Activated naive CD4-positive, alpha-beta T cell treated with anti-CD3 and anti-CD28 coated beads for 36 hours (primary cell): ENCODE data around the gene CPA1. TPM values are rescaled to one million over a fixed set of nuclear protein-coding genes. Genes with fewer than 3 reads are reported as not detected.
"Not testable (repeated sequence)": the region's sequence is repeated elsewhere in the genome, so short reads cannot be mapped to it uniquely, and the experiment has no call there.

Experiments
- CTCF ChIA-PET: fragments of 350-600 bp; sonication (Branson Sonifier 250); formaldehyde crosslinking; loops from one replicate; lab custom pipeline; 2021; ENCODE audit warnings: antibody characterized with exemption; lab: Charles Lee
- DNase-seq: peaks from one replicate; pipeline ENCODE4 v3.0.0-alpha.2; 2020
- H3K27ac Mint-ChIP-seq: one replicate; pipeline ENCODE4 v1.8.0; 2021; ENCODE audit warnings: mild to moderate bottlenecking, mixed read lengths
- H3K27me3 Mint-ChIP-seq: one replicate; pipeline ENCODE4 v1.8.0; 2021; ENCODE audit warnings: low read depth, mixed read lengths
- H3K36me3 Mint-ChIP-seq: one replicate; pipeline ENCODE4 v1.8.0; 2021; ENCODE audit warnings: low read depth, mixed read lengths
- H3K4me1 Mint-ChIP-seq: one replicate; pipeline ENCODE4 v1.8.0; 2021; ENCODE audit warnings: low read depth, mixed read lengths
- H3K4me3 Mint-ChIP-seq: one replicate; pipeline ENCODE4 v1.8.0; 2021; ENCODE audit warnings: mild to moderate bottlenecking, moderate library complexity, mixed read lengths
- H3K9me3 Mint-ChIP-seq: one replicate; pipeline ENCODE4 v1.8.0; 2021; ENCODE audit warnings: mixed read lengths
- intact Hi-C: fragments of 100-400 bp; cut with micrococcal nuclease; formaldehyde crosslinking; loops from one replicate; pipeline ENCODE4 v1.15.1; 2023
- total RNA-seq, 2 experiments: library from RNA; stranded (reverse); gene quantifications; one replicate each; pipeline ENCODE4 v1.2.3, GENCODE V29; 2021

The CPA1 gene
- total RNA-seq, 2 experiments from 2014 or later: not detected

DNA sequence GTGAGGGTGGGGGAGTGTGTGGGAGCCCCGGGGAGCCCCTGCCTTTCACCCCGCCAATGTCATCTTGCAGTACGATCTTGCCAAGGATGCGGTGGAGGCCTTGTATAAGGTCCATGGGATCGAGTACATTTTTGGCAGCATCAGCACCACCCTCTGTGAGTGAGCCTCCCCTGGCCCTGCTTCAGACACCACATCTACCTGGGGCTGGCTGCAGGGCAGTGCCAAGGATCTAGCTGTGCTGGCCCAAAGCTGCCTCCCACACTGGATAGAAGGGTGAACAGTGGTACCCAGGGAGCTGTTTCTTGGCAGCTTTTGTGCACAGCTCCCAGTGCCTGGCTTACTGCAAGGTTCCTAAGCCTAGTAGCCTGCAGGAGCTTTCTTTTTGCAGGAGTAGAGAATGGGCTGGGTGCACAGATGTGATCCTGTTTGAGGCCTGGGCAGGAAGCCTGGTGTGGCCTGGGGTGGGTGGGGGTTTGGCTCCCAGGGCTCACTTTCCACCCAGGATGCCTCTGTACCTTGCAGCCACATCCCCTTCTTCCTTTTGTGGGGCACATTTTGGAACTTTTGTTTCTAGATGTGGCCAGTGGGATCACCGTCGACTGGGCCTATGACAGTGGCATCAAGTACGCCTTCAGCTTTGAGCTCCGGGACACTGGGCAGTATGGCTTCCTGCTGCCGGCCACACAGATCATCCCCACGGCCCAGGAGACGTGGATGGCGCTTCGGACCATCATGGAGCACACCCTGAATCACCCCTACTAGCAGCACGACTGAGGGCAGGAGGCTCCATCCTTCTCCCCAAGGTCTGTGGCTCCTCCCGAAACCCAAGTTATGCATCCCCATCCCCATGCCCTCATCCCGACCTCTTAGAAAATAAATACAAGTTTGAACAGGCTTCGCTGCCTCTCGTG is 12.2 kb upstream of the CPA1 start:
- Mint-ChIP-seq H3K9me3 (no peaks in the 10 kb centered on the region), H3K36me3 (peaks cover 1% of the 10 kb centered on the region), H3K4me3 (no peak overlapping the region), H3K27me3 (no peaks in the 10 kb centered on the region), H3K4me1 (peaks cover 30% of the 10 kb centered on the region), H3K27ac (no peak overlapping the region)
- CTCF ChIA-PET: no interaction called here
- no peak for DNase-seq
- intact Hi-C loops: loop anchor here (5.0 kb wide), 1 partner anchor 74 kb away; the partner anchor contains the start of gene CEP41

- CTCF ChIA-PET: no interaction called here
- Mint-ChIP-seq H3K27me3 (no peaks in the 10 kb centered on the region), H3K36me3 (peaks cover 1% of the 10 kb centered on the region), H3K27ac (no peak overlapping the region), H3K9me3 (no peaks in the 10 kb centered on the region), H3K4me3 (no peak overlapping the region), H3K4me1 (peaks cover 26% of the 10 kb centered on the region)
- peak; percentile 34 for DNase-seq
- intact Hi-C loops: loop anchor here (5.0 kb wide), 1 partner anchor 73 kb away; the partner anchor contains the start of gene CEP41
Observed at GRCh38 chr7:130369110-130369711, 11.1 kb upstream of the CPA1 start.

DNA sequence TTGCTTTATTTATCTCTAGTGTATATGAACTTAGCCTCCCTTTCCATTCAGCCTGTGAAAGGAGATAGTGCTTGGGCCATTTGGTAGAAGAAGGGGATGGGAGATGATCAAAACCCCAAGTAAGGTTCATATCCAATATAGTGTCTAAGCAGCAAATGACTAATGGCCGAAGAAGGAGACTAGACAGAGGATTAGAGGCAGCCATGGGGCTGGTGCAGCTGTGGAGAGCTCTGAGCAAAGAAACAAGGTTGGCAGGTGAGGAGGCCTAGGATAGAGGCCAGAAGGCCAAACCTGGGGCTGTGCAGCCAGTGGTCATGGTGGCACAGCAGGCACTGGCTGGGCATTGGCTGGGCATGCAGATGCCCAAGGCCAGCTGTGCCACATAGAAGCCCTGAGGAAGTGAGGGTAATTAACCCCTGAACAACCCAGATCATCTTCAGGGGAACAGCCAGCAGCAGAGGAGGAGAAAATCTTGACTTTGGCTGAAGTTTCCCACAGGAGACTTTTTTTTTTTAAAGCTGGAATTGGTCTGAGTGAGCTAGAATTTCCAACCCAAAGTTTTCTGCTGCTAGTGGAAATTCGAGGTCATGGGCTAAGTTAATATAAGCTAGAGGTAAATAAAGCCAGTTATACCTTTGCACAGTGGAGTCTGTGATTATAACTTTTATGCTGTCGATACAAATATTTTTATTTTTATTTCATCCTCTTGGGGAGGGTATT is 10.3 kb upstream of the CPA1 start:
- H3K27ac Mint-ChIP-seq: no peak overlapping the region
- H3K36me3 Mint-ChIP-seq: peaks cover 1% of the 10 kb centered on the region
- CTCF ChIA-PET: no interaction called here
- intact Hi-C loops: loop anchor here (5.0 kb wide), 1 partner anchor 72 kb away; the partner anchor contains the start of gene CEP41
- H3K27me3 Mint-ChIP-seq: no peaks in the 10 kb centered on the region
- DNase-seq: no peak
- H3K4me1 Mint-ChIP-seq: peaks cover 26% of the 10 kb centered on the region
- no peak overlapping the region for H3K4me3 Mint-ChIP-seq
- H3K9me3 Mint-ChIP-seq: no peaks in the 10 kb centered on the region

DNA sequence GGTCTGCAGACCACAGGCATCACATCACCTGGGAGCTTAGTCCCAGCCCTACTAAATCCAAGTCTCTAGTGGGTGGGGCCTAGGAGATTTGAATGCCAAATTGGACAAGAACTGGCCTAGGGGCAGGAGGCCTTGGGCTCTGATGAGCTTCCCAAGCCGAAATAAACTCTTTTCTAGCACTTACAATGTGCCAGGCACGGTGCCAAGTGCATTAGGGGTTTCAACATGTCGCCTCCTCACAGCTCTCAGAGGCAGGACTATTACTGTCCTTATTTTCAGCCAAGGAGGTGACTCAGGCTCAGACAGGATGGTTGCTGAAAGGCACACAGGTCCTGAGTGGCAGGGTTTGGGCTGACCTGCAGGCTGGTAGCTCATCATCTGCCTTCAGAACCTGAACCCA is 9.2 kb upstream of the CPA1 start:
- H3K4me1 Mint-ChIP-seq: peaks cover 25% of the 10 kb centered on the region
- H3K36me3 Mint-ChIP-seq: peaks cover 1% of the 10 kb centered on the region
- no peak for DNase-seq
- intact Hi-C loops: no loop called here
- H3K27me3 Mint-ChIP-seq: no peaks in the 10 kb centered on the region
- H3K4me3 Mint-ChIP-seq: no peak overlapping the region
- CTCF ChIA-PET: interaction anchor here (0.5 to 0.6 kb wide), 2 partner anchors 50 to 71 kb away, joined by 4 to 5 read pairs; no protein-coding TSS in a partner anchor
- H3K9me3 Mint-ChIP-seq: peaks cover 1% of the 10 kb centered on the region
- H3K27ac Mint-ChIP-seq: no peak overlapping the region

- DNase-seq: no peak
- intact Hi-C loops: no loop called here
- H3K4me1 Mint-ChIP-seq: peaks cover 14% of the 10 kb centered on the region
- no peak overlapping the region for H3K27ac Mint-ChIP-seq
- CTCF ChIA-PET: interaction anchor here (0.5 kb wide), 1 partner anchor 137 kb away, joined by 7 read pairs; no protein-coding TSS in a partner anchor
- H3K4me3 Mint-ChIP-seq: no peak overlapping the region
- H3K9me3 Mint-ChIP-seq: peaks cover 11% of the 10 kb centered on the region
- H3K36me3 Mint-ChIP-seq: peaks cover 2% of the 10 kb centered on the region
- H3K27me3 Mint-ChIP-seq: no peaks in the 10 kb centered on the region
Observed at GRCh38 chr7:130372402-130373165, 7.7 kb upstream of the CPA1 start.

GRCh38 chr7:130374507-130374906 is 5.8 kb upstream of the CPA1 start:
- CTCF ChIA-PET: no interaction called here
- Mint-ChIP-seq H3K9me3 (peaks cover 11% of the 10 kb centered on the region), H3K27me3 (no peaks in the 10 kb centered on the region), H3K27ac (no peak overlapping the region), H3K36me3 (peaks cover 2% of the 10 kb centered on the region), H3K4me3 (no peak overlapping the region), H3K4me1 (peaks cover 3% of the 10 kb centered on the region)
- intact Hi-C loops: no loop called here
- no peak for DNase-seq

DNA sequence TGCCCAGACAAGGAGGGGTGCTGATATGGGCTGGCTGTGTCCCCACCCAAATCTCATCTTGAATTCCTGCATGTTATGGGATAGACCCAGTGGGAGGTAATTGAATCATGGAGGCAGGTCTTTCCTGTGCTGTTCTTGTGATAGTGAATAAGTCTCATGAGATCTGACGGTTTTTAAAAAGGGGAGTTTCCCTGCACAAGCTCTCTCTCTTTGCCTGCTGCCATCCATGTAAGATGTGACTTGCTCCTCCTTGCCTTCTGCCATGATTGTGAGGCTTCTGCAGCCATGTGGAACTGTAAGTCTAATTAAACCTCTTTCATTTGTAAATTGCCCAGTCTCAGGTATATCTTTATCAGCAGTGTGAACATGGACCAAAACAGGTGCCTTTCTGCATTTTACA is 3.8 kb upstream of the CPA1 start:
- H3K36me3 Mint-ChIP-seq, DNase-seq, H3K27me3 Mint-ChIP-seq, CTCF ChIA-PET, H3K4me3 Mint-ChIP-seq, H3K27ac Mint-ChIP-seq, intact Hi-C loops, H3K4me1 Mint-ChIP-seq: not testable (repeated sequence)
- peaks cover 11% of the 10 kb centered on the region for H3K9me3 Mint-ChIP-seq

DNA sequence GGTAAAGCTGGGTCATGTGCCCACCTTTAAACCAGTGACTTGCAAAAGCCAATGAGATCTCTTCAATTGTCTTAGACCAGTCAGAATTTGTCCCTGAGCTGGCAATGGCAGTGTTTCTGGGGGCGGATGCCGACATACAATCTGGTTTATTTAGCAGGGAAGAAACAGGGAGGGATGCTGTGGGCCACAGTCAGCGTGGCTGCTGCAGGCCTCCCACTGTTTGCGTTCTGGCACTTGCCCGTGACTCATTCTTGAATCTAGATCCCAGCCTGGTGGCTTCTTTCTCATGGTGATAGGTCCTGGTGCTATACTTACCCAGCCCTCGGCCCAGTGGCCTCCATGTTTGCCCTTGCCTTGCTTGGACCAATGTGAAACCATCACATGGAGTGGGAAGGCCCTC is 3.1 kb upstream of the CPA1 start:
- H3K36me3 Mint-ChIP-seq: peaks cover 2% of the 10 kb centered on the region
- no peaks in the 10 kb centered on the region for H3K4me1 Mint-ChIP-seq
- no peak overlapping the region for H3K4me3 Mint-ChIP-seq
- peaks cover 11% of the 10 kb centered on the region for H3K9me3 Mint-ChIP-seq
- intact Hi-C loops: no loop called here
- no peak overlapping the region for H3K27ac Mint-ChIP-seq
- no peaks in the 10 kb centered on the region for H3K27me3 Mint-ChIP-seq
- CTCF ChIA-PET: no interaction called here
- DNase-seq: no peak

GRCh38 chr7:130379019-130379418 is 1.3 kb upstream of the CPA1 start:
- peaks cover 11% of the 10 kb centered on the region for H3K9me3 Mint-ChIP-seq
- CTCF ChIA-PET: no interaction called here
- DNase-seq: no peak
- no peaks in the 10 kb centered on the region for H3K27me3 Mint-ChIP-seq
- H3K27ac Mint-ChIP-seq: no peak overlapping the region
- no peaks in the 10 kb centered on the region for H3K4me1 Mint-ChIP-seq
- intact Hi-C loops: no loop called here
- no peak overlapping the region for H3K4me3 Mint-ChIP-seq
- peaks cover 2% of the 10 kb centered on the region for H3K36me3 Mint-ChIP-seq

DNA sequence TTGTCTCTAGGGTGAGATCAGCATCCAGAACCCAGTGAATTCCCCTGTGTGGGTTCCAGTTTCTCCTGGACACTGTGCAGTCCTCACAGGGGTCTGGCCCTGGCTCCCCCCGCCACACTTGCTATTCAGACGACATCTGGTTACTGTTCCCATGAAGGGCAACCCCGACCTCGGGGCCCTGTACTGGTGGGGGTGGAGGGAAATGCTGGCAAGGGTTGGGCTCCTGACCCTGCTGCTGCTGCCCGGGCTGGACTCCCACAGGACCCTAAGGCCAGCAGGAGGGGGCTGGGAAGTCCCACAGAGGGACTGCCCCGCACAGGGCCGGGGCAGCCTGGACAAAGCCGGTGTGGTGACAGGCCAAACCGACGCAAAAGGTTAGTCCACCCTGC is 768 bp upstream of the CPA1 start:
- DNase-seq: no peak
- intact Hi-C loops: no loop called here
- H3K27me3 Mint-ChIP-seq: no peaks in the 10 kb centered on the region
- H3K9me3 Mint-ChIP-seq: peaks cover 11% of the 10 kb centered on the region
- no peaks in the 10 kb centered on the region for H3K4me1 Mint-ChIP-seq
- H3K4me3 Mint-ChIP-seq: no peak overlapping the region
- H3K36me3 Mint-ChIP-seq: peaks cover 2% of the 10 kb centered on the region
- CTCF ChIA-PET: no interaction called here
- no peak overlapping the region for H3K27ac Mint-ChIP-seq

DNA sequence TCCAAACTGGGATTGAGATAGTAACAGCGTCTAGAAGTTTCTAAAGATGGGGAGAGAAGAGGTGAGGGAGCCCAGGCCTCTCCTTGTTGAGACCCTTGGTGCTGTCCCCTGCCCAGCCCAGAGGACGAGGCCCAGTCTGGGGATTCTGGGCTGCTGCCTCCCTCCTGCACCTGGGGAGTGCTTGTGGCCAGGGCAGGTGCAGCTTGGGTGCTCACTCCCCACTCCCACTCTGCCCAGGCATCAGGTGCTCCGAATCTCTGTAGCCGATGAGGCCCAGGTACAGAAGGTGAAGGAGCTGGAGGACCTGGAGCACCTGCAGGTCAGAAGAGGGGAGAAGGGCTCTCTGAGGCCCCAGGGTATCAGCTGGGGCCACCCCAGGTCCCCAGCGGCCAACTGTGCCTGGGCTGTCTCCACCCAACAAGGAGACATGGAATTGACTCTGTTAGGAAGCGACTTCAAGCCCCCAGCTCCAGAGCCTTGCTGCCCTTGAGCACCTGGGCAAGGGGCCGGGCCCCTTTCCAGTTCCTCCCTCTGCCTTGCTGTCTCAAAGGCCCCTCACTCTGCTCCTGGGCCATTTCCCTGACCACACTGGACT is 664 bp downstream of the CPA1 start:
- Mint-ChIP-seq H3K4me1 (no peaks in the 10 kb centered on the region), H3K27me3 (no peaks in the 10 kb centered on the region), H3K4me3 (no peak overlapping the region), H3K9me3 (peaks cover 11% of the 10 kb centered on the region), H3K36me3 (peaks cover 2% of the 10 kb centered on the region), H3K27ac (no peak overlapping the region)
- DNase-seq: no peak
- intact Hi-C loops: no loop called here
- CTCF ChIA-PET: no interaction called here
